ENCODE data around the gene GPR42.

GPR42 gene, protein sequence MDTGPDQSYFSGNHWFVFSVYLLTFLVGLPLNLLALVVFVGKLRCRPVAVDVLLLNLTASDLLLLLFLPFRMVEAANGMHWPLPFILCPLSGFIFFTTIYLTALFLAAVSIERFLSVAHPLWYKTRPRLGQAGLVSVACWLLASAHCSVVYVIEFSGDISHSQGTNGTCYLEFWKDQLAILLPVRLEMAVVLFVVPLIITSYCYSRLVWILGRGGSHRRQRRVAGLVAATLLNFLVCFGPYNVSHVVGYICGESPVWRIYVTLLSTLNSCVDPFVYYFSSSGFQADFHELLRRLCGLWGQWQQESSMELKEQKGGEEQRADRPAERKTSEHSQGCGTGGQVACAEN

DNA sequence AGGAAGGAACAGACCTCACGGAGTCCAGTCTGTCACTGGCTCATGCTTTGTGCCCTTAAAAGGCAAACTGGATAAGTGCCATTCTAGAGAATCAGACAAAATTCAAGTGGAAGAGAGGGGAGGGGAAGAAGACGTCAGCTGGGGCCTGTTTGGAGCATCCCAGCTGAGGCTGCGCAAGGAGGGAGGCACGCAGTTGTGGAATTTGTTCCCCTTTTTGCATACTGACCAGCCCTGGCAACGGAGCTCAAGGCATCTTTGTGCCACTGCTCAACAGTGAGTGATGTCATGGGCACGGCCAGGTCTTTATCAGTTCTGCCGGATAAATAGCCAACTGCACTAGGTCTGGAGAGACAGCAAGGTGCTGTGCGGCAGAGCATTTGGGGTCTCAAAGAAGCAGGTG lies at the start of gene GPR42:
Gene GPR42, plus strand, starts transcription at position 347 of the 400 bp plus-strand sequence. CDS start 292 bp downstream, outside the sequence.
- no peak for DNase-seq (ENCODE audit: low read depth)

DNA sequence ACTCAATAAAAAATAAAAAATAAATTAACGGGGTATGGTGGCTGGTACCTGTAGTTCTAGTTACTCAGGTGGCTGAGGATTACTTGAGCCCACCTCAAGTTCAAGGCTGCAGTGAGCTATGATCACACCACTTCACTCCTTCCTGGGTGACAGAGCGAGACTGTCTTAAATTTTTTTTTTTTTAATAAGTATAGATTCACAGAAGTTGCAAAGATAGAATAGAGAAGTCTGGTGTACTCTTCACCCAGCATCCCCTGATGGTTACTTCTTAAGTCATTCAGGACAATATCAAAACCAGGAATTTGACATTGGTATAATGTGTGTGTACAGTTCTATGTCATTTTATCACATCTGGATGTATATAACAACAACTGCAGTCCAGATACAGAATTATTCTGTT lies 49.6 kb upstream of the GPR42 start:
- DNase-seq (ENCODE audit: low read depth): no peak

DNA sequence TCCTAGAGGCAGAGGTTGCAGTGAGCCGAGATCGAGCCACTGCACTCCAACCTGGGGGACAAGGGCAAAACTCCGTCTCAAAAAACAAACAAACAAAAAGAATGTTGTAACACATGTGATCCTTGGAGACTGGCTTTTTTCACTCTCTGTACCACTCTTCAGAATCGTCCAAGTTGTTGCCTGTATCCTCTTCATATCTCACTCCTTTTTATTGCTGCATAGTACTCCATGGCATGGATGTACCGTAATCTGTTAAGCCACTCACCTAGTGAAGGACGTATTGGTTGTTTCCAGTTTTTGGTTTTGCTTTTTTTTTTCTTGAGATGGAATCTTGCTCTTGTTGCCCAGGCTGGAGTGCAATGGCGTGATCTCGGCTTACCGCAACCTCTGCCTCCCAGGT lies 48.9 kb upstream of the GPR42 start:
- no peak for DNase-seq (ENCODE audit: low read depth)

DNA sequence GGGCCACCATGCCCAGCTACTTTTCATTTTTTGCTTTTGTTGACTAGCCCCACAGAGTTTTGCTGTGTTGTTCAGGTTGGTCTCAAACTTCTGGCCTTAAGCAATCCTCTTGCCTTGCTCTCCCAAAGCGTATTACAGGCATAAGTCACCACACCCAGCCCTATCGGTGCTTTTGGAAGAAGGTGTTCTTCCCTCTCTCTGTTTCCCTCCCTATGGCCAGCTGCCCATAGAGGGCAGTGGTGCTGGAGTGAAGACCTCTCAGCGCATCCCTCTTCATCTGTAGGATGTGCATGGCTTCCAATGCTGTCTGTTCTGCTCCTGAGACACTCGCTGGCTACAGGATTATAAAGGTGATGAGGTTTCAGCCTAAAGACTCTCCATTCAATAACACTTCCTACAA lies 43.2 kb upstream of the GPR42 start:
- DNase-seq (ENCODE audit: low read depth): no peak

DNA sequence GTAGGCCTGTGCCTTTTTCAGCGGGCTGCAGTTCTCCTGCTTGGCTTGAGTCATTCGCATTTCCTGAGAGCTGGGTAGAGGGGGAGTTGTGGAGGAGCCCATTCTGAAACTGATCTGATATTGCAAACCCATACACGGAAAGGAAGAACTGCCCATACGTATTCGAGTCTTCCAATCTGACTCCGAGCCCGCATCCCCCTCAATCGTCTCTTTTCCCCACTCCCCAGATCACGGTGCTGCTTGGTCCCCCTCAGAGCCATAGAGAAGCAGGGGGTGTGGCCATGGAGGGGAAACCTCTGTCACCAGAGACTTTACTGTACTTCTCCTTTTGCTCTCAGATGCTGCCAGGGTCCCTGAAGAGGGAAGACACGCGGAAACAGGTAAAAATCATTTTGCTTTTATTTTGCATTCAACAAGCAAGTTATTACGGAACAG lies 42.0 kb upstream of the GPR42 start, which contains the start of gene CD22:
Gene CD22, plus strand, starts transcription at position 337 of the 435 bp plus-strand sequence. CDS start 2,854 bp downstream, outside the sequence.
- DNase-seq (ENCODE audit: low read depth): no peak

DNA sequence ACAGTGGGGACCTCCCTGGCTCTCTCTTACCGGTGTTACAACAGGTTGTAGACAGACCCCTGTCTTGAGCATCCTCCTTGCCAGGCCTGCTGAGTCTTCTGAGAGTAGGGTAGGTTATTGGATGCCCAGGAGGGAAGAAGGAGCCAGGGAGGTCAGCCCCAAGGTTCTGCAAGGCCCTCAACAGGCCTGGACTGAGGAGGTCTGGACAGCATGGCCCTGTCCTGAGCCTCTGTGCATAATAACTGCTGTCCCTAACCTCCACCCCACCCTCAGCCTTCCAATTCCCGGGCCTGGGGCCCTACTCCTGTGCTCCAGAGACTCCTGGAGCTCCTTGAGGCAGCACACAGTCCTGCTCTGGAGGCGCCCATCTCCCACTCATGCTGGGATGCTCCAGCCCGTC lies 41.5 kb upstream of the GPR42 start:
- DNase-seq (ENCODE audit: low read depth): no peak

DNA sequence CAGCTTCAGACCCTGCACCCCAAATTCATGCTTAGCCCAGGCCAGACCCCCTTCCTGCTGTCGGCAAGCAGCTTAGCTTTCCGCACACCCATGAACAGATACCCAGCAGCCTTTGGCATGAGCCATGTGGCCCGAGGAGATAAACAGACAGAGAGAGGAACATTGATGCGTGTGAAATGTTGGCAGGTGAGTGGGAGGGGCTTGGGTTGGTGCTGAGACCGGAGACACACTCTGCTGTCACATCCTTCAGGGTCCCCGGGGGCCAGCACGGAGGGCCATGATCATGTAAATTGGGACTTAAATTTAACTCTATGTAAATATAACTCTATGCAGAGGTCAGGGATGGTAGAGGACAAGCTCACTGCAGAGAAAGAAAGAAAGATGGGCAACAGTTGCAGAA lies 40.4 kb upstream of the GPR42 start:
- DNase-seq (ENCODE audit: low read depth): no peak

DNA sequence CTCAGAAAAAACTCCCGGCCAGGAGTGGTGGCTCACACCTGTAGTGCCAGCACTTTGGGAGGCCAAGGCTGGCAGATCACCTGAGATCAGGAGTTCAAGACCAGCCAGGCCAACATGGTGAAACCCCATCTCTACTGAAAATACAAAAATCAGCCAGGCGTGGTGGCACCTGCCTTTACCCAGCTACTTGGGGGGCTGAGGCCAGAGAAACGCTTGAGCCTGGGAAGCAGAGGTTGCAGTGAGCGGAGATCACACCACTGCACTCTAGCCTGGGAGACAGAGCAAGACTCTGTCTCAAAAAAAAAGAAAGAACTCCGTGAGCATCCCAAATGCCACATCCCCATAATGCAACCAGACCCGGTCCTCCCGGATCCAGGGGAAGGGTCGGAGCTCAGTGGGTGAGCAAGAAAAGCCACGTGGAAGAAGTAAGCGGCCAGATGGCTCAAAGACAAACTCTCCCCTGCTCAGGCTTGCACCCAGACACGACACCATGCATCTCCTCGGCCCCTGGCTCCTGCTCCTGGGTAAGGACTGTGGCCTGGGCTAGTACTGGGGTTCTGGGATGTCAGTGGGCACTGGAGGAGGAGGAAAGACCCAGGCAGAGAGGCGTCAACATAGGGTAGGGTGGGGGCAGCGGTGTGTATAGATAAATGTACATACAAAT lies 39.2 kb upstream of the GPR42 start:
- no peak for DNase-seq (ENCODE audit: low read depth)

DNA sequence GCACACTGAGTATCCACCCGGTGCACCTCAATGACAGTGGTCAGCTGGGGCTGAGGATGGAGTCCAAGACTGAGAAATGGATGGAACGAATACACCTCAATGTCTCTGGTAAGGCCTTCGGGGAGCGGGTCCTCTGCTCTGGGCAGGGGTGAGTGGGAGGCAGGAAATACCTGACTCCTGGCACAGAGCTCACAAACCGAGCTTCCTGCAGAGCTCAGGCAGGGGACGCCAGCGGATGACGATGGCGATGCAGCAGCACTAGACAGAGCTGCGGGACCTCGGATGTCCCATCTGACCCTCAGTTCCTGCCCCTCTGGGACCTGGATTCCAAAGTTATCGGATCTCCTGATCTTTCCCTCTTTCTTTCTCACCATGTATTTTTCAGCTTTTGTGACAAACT lies 38.1 kb upstream of the GPR42 start:
- no peak for DNase-seq (ENCODE audit: low read depth)

DNA sequence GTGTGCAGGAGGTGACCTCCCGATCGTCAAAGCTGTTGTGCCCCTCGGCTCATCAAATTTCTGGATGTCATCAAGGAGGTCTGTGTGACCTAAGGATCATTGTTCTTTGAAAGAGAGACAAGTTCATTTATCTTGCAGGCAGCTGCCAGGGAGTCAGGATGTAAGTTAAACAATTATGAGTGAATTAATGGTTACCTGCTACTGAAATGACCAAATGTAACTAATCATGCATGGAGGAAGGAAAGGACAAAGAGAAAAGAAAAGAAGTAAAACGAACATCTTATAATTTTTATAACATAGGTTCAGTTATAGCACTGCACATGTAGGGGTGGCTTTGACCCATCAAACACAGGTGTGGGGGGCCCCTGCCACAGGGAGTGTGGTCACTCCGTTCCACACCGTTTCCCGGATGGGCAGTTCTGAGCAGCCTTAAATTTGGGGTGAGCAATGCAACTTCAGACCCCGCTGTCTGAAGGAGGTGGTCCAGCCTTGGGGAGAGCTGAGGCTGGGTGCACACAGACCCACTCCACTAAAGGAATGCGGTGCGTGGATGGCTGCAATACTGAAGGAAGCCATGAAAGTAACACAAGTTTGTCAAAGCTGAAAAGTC lies 36.6 kb upstream of the GPR42 start:
- no peak for DNase-seq (ENCODE audit: low read depth)

DNA sequence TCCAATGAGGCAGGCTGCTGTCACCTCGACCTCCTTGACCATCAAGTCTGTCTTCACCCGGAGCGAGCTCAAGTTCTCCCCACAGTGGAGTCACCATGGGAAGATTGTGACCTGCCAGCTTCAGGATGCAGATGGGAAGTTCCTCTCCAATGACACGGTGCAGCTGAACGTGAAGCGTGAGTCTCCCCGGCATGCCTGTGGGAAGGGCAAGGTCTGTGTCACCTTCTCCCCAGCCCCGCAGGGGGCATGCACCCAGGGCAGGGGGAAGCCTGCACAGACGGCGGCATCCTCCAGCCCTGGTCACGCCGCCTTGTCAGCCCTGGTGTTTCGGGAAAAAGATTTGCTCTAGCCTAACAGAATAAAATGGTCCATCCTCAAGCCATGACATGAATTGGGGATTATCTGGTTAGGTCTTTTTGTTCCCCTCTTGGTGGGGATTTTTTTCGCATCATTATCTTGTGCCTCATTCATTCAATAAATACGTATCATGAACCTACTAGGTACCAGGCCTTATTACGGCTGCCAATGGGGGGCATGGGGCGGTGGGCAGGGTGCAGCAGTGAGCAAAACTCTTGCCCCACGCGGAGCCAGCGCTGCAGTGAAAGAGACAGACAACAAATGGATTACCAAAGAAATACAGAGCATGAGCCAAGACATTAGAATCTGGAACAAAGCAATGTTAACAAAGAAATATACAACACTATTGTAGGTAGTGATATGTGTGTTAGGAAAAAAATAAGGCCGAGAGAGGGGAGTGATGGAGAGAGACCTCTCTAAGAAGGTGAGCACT lies 34.5 kb upstream of the GPR42 start:
- no peak for DNase-seq (ENCODE audit: low read depth)

DNA sequence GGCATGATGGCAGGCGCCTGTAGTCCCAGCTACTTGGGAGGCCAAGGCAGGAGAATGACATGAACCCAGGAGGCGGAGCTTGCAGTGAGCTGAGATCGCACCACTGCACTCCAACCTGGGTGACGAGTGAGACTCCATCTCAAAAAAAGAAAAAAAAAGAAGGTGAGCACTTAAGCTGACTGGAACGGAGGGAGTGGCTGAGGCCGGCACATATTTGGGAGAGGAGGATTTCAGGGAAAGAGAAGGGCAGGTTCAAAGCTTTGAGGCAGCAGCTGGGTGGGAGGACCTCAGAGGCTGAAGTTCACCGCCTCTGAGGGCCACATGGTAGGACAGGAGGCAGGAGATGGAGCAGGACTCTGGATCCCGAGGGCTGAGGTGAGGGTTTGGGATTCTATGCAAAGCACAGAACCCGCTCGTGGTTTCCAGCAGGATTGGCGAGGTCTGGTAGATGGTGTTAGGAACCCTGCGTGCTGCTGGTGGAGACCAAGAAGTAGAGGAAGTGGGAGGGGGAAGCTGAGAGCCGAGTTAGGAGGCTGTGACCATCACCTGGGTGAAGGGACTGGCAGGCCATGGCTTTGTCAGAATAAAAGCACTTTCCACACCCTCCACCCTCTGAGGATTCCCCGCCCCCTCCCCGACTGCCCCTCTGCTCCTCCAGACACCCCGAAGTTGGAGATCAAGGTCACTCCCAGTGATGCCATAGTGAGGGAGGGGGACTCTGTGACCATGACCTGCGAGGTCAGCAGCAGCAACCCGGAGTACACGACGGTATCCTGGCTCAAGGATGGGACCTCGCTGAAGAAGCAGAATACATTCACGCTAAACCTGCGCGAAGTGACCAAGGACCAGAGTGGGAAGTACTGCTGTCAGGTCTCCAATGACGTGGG lies 33.5 kb upstream of the GPR42 start:
- no peak for DNase-seq (ENCODE audit: low read depth)

DNA sequence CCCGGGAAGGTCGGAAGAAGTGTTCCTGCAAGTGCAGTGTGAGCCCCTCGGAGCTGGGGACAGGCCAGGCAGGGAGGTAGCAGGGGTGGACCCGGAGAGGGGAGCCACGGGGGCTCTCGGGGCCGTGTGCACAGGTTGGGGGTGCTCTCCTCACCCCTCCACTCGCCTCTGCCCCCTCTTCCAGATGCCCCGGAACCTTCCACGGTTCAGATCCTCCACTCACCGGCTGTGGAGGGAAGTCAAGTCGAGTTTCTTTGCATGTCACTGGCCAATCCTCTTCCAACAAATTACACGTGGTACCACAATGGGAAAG lies 32.9 kb upstream of the GPR42 start:
- no peak for DNase-seq (ENCODE audit: low read depth)

DNA sequence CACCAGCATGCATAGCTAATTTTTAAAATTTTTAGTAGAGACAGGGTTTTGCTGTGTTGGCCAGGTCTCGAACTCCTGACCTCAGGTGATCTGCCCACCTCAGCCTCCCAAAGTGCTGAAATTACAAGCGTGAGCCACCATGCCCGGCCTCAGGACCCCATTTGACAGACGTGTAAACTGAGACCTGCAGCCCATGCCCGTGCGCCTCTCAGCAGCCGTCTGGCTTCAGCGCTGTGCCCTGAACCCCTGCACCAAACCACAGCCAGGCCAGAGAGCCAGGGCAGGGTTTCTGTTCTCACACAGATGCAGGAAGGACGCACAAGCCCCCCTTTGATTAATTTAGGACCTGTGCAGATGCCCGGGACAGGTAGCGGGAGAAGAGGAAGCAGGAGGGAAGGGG lies 30.4 kb upstream of the GPR42 start:
- no peak for DNase-seq (ENCODE audit: low read depth)

DNA sequence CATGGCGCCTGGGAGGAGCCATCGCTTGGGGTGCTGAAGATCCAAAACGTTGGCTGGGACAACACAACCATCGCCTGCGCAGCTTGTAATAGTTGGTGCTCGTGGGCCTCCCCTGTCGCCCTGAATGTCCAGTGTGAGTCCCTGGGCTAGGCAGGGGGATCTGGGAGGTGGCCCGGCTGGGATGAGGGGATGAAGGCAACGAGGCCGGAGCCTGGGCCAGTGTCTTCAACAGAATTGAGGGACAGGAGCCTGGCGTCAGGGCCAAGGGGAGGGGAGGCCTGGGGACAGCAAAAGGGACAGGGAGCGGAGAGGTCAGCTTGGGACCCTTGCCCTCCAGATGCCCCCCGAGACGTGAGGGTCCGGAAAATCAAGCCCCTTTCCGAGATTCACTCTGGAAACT lies 29.9 kb upstream of the GPR42 start:
- no peak for DNase-seq (ENCODE audit: low read depth)

DNA sequence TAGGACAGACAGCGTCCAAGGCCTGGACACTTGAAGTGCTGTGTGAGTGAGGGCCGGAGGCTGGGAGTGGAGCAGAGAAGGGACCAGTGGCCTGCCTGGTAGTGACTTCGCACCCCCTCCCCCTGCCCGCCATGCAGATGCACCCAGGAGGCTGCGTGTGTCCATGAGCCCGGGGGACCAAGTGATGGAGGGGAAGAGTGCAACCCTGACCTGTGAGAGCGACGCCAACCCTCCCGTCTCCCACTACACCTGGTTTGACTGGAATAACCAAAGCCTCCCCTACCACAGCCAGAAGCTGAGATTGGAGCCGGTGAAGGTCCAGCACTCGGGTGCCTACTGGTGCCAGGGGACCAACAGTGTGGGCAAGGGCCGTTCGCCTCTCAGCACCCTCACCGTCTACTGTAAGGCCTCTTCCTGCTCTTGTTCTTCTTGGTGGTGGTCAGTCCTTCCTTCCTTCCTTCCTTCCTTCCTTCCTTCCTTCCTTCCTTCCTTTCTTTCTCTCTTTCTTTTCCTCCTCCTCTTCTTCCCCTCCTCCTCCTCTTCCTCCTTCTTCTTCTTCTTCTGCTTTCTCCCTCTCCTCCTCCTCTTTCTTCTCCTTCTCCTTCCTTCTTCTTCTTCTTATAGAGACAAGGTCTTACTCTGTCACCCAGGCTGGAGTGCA lies 29.2 kb upstream of the GPR42 start:
- no peak for DNase-seq (ENCODE audit: low read depth)

DNA sequence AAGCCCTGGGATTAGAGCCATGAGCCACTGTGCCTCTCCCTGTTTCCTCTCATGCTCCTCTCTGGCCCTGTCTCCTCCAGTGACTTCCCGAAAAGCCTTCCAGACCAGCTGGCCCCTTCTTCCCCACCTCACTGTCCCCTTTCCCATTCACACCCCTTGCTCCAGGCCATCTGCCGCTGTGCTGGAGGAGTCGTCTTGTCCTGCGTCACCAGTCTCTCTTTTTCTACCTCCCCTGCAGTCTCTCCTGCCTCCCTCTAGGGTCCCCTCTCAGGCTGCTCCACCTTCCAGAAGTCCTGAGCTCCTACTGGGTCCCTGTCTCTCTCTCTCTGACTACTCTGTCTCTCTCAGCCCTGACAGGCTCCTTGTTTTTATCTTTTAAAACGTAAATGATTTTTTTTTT lies 28.4 kb upstream of the GPR42 start:
- no peak for DNase-seq (ENCODE audit: low read depth)

DNA sequence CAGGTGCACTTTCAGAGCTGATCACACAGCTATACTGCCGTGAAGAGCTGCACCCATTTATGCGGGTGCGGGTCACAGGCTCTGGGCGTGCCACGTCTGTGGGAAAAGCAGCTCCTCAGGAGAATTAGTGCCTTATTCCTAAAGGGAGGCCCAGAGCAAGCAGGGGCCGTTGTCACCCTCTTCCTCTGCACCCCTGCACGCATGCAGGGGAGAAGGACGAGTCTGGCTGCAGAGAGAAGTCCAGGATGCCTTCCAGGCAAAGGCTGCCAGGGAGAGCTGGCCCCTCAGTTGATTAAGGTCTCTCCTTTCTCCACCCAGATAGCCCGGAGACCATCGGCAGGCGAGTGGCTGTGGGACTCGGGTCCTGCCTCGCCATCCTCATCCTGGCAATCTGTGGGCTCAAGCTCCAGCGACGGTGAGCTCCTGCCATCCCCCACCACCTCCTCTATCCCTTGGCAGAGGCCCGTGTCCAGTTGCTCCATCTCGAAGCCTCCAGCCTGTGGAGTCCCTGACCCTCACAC lies 26.3 kb upstream of the GPR42 start:
- no peak for DNase-seq (ENCODE audit: low read depth)

DNA sequence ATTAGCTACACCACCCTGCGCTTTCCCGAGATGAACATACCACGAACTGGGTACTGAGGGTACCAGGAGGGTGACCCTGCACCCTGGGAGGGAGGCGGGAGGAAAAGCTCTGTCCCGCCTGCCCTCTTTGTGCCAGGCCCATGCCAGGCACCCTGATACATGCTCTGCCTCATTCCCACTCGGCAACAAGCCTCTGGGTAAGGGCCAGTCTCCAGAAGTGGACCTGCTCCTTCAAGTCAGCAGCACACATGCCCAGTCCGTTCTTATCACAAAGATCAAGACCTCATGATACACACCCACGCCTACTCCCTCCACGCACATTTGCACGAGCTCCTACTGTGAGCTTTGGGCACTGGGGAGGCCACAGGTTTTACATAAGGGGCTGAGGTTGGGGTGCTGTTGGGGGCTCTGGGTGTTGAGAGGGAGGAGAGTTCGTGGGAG lies 25.2 kb upstream of the GPR42 start:
- no peak for DNase-seq (ENCODE audit: low read depth)

DNA sequence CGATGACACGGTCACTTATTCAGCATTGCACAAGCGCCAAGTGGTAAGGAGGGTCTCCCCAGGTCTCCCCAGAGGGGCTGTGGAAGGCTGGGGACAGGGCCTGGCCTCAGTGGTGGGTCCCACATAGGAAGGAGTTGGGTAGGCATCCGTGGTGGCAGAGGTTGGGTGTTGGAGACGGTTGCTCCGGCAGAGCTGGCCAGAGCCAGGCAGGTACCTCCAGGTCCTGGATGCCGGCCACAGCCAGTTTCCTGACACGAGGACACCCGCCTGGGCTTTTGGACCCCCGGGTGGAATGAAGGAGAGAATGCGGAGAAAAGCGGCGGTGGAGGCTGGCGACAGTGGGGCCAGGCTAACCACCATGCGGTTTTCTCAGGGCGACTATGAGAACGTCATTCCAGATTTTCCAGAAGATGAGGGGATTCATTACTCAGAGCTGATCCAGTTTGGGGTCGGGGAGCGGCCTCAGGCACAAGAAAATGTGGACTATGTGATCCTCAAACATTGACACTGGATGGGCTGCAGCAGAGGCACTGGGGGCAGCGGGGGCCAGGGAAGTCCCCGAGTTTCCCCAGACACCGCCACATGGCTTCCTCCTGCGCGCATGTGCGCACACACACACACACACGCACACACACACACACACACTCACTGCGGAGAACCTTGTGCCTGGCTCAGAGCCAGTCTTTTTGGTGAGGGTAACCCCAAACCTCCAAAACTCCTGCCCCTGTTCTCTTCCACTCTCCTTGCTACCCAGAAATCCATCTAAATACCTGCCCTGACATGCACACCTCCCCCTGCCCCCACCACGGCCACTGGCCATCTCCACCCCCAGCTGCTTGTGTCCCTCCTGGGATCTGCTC lies 24.4 kb upstream of the GPR42 start:
- no peak for DNase-seq (ENCODE audit: low read depth)

All from stromal cell of bone marrow (primary cell).